Measurements from ENCODE around the gene SLC29A1. TPM values are rescaled to one million over a fixed set of nuclear protein-coding genes. Genes with fewer than 3 reads are reported as not detected.
"Not testable (repeated sequence)": the region's sequence is repeated elsewhere in the genome, so short reads cannot be mapped to it uniquely, and the experiment has no call there.

Gene SLC29A1
- total RNA-seq, 1 donor from 2014 or later = 17.3 TPM

- intact Hi-C loops (cut with micrococcal nuclease) = no loop called here
- Mint-ChIP-seq H3K4me1 (no peaks in the 10 kb centered on the region), H3K9me3 (no peaks in the 10 kb centered on the region), H3K4me3 (no peak overlapping the region), H3K36me3 (ENCODE audit: low read depth) (no peaks in the 10 kb centered on the region), H3K27ac (no peak overlapping the region), H3K27me3 (peaks cover 6% of the 10 kb centered on the region)
- POLR2A ChIA-PET = no interaction called here
- no peak for DNase-seq
- TF ChIP-seq CTCF (IDR thresholded peaks at IDR 0.05) = no peak
- no peak for ATAC-seq (ENCODE audit: low read depth)
- CTCF ChIA-PET = no interaction called here
Measured at GRCh38 chr6:44182911-44183390, 40.4 kb upstream of the SLC29A1 start.

- H3K36me3 Mint-ChIP-seq (ENCODE audit: low read depth) = no peaks in the 10 kb centered on the region
- ChIA-PET POLR2A (interaction anchor here (0.7 kb wide), 1 partner anchor 63 kb away, joined by 3 read pairs; the partner anchor contains the start of gene HSP90AB1), CTCF (no interaction called here)
- H3K4me3 Mint-ChIP-seq = no peak overlapping the region
- DNase-seq (no peak), ATAC-seq (ENCODE audit: low read depth) (no peak)
- no peaks in the 10 kb centered on the region for H3K4me1 Mint-ChIP-seq
- no peaks in the 10 kb centered on the region for H3K9me3 Mint-ChIP-seq
- peaks cover 7% of the 10 kb centered on the region for H3K27me3 Mint-ChIP-seq
- no peak overlapping the region for H3K27ac Mint-ChIP-seq
- intact Hi-C loops (cut with micrococcal nuclease) = no loop called here
- no peak for TF ChIP-seq CTCF (IDR thresholded peaks at IDR 0.05)
Measured at GRCh38 chr6:44183783-44184182, 39.6 kb upstream of the SLC29A1 start.

GRCh38 chr6:44185356-44185755 lies 38.0 kb upstream of the SLC29A1 start:
- DNase-seq; intact Hi-C loops (cut with micrococcal nuclease); ATAC-seq (ENCODE audit: low read depth); H3K36me3 Mint-ChIP-seq (ENCODE audit: low read depth); H3K27ac Mint-ChIP-seq; POLR2A ChIA-PET; H3K4me3 Mint-ChIP-seq; H3K27me3 Mint-ChIP-seq; H3K9me3 Mint-ChIP-seq; H3K4me1 Mint-ChIP-seq: not testable (repeated sequence)
- CTCF ChIA-PET = interaction anchor here (1.6 kb wide), 1 partner anchor 12 kb away, joined by 4 read pairs; no protein-coding TSS in a partner anchor

- H3K4me1 Mint-ChIP-seq = no peaks in the 10 kb centered on the region
- H3K9me3 Mint-ChIP-seq = no peaks in the 10 kb centered on the region
- ATAC-seq (ENCODE audit: low read depth) (no peak), DNase-seq (no peak)
- TF ChIP-seq CTCF (IDR thresholded peaks at IDR 0.05) = no peak
- H3K27ac Mint-ChIP-seq = no peak overlapping the region
- ChIA-PET CTCF (interaction anchor here (1.6 kb wide), 1 partner anchor 13 kb away, joined by 4 read pairs; no protein-coding TSS in a partner anchor), POLR2A (no interaction called here)
- H3K4me3 Mint-ChIP-seq = no peak overlapping the region
- intact Hi-C loops (cut with micrococcal nuclease) = no loop called here
- peaks cover 7% of the 10 kb centered on the region for H3K27me3 Mint-ChIP-seq
- H3K36me3 Mint-ChIP-seq (ENCODE audit: low read depth) = no peaks in the 10 kb centered on the region
Measured at GRCh38 chr6:44185953-44186634, 37.3 kb upstream of the SLC29A1 start.

GRCh38 chr6:44186635-44187025 lies 36.8 kb upstream of the SLC29A1 start:
- Mint-ChIP-seq H3K27me3 (peaks cover 7% of the 10 kb centered on the region), H3K36me3 (ENCODE audit: low read depth) (no peaks in the 10 kb centered on the region), H3K4me1 (no peaks in the 10 kb centered on the region), H3K4me3 (no peak overlapping the region), H3K9me3 (no peaks in the 10 kb centered on the region), H3K27ac (no peak overlapping the region)
- intact Hi-C loops (cut with micrococcal nuclease) = no loop called here
- no peak for DNase-seq
- no peak for ATAC-seq (ENCODE audit: low read depth)
- POLR2A ChIA-PET = no interaction called here
- CTCF ChIA-PET = interaction anchor here (1.6 kb wide), 1 partner anchor 14 kb away, joined by 4 read pairs; no protein-coding TSS in a partner anchor
- no peak for TF ChIP-seq CTCF (IDR thresholded peaks at IDR 0.05)

Measured in activated B cell treated with CpG ODN at 0.5 μM for 24 hours (primary cell).